HepG2 (cell line): ENCODE data around the gene LAMA5. TPM values are rescaled to one million over a fixed set of nuclear protein-coding genes. Genes with fewer than 3 reads are reported as not detected.

Experiments
- AGO1 ChIP-seq: fragments of 200-400 bp; formaldehyde crosslinking; IDR thresholded peaks from 2 replicates; pipeline ENCODE4 v1.6.1; 2017; ENCODE audit warnings: mild to moderate bottlenecking, low read depth, low read length, moderate library complexity; ENCODE audit not compliant: poor library complexity, severe bottlenecking
- ARHGAP35 ChIP-seq: sonication (generic); formaldehyde crosslinking; IDR thresholded peaks from 2 replicates; pipeline ENCODE4 v1.9.0; 2022; ENCODE audit warnings: mild to moderate bottlenecking, inconsistent platforms, moderate library complexity, missing genetic modification reagents, borderline replicate concordance
- CBX1 ChIP-seq: IDR thresholded peaks from one replicate; pipeline ENCODE4 v1.6.1; 2016; ENCODE audit warnings: antibody characterized with exemption, low read depth
- CCDC6 ChIP-seq: sonication (generic); formaldehyde crosslinking; IDR thresholded peaks from 2 replicates; pipeline ENCODE4 v1.8.1; 2022; ENCODE audit warnings: mild to moderate bottlenecking, missing genetic modification reagents, moderate library complexity
- EEA1 ChIP-seq: sonication (generic); formaldehyde crosslinking; IDR thresholded peaks from 2 replicates; pipeline ENCODE4 v1.5.1; 2020; ENCODE audit warnings: mild to moderate bottlenecking, missing genetic modification reagents, borderline replicate concordance
- HNRNPK ChIP-seq: fragments of 200-400 bp; formaldehyde crosslinking; IDR thresholded peaks from 2 replicates; pipeline ENCODE4 v1.6.1; 2018; ENCODE audit warnings: low read length, low read depth, moderate library complexity, mild to moderate bottlenecking; ENCODE audit not compliant: poor library complexity, severe bottlenecking
- MLLT10 ChIP-seq: sonication (generic); formaldehyde crosslinking; IDR thresholded peaks from 2 replicates; pipeline ENCODE4 v1.4.0; 2020; ENCODE audit warnings: missing genetic modification reagents
- NFE2 ChIP-seq: sonication (generic); formaldehyde crosslinking; IDR thresholded peaks from 2 replicates; pipeline ENCODE4 v1.4.0; 2020; ENCODE audit warnings: missing genetic modification reagents
- PHF5A ChIP-seq: IDR thresholded peaks from one replicate; pipeline ENCODE4 v1.6.1; 2018; ENCODE audit warnings: low read depth, missing genetic modification reagents; ENCODE audit not compliant: unreplicated experiment
- RXRB ChIP-seq: IDR thresholded peaks from 2 replicates; pipeline ENCODE4 v1.6.1; 2016; ENCODE audit warnings: borderline replicate concordance, missing genetic modification reagents, missing compliant biosample characterization
- SIN3A ChIP-seq: IDR thresholded peaks from 2 replicates; pipeline ENCODE4 v1.6.1; 2011; ENCODE audit warnings: low read depth, mild to moderate bottlenecking, control low read depth, low read length, borderline replicate concordance
- SIX1 ChIP-seq: sonication (generic); formaldehyde crosslinking; IDR thresholded peaks from 2 replicates; pipeline ENCODE4 v1.4.0; 2020; ENCODE audit warnings: missing genetic modification reagents, borderline replicate concordance
- TSC22D2 ChIP-seq: sonication (generic); formaldehyde crosslinking; IDR thresholded peaks from 2 replicates; pipeline ENCODE4 v1.5.1; 2020; ENCODE audit warnings: missing genetic modification reagents, mild to moderate bottlenecking, borderline replicate concordance
- ZFP36 ChIP-seq: fragments of 150-350 bp; IDR thresholded peaks from 2 replicates; pipeline ENCODE4 v1.6.1; 2018; ENCODE audit warnings: borderline replicate concordance, low read length, low read depth; ENCODE audit not compliant: partially characterized antibody
- ZFP41 ChIP-seq: sonication (generic); formaldehyde crosslinking; IDR thresholded peaks from 2 replicates; pipeline ENCODE4 v1.4.0; 2020; ENCODE audit warnings: mild to moderate bottlenecking, missing genetic modification reagents, borderline replicate concordance
- ZNF180 ChIP-seq: sonication (generic); formaldehyde crosslinking; IDR thresholded peaks from 2 replicates; pipeline ENCODE4 v1.4.0; 2020; ENCODE audit warnings: low read depth, missing genetic modification reagents, borderline replicate concordance
- ZNF333 ChIP-seq: sonication (generic); formaldehyde crosslinking; IDR thresholded peaks from 2 replicates; pipeline ENCODE4 v1.4.0; 2020; ENCODE audit warnings: mild to moderate bottlenecking, missing genetic modification reagents, borderline replicate concordance
- ZNF564 ChIP-seq: sonication (generic); formaldehyde crosslinking; IDR thresholded peaks from 2 replicates; pipeline ENCODE4 v1.8.1; 2023; ENCODE audit warnings: mild to moderate bottlenecking, missing genetic modification reagents
- polyA plus RNA-seq, 8 experiments: library from polyadenylated mRNA; depleted of rRNA in 3 of 8; stranded (reverse) in 7 of 8; unstranded in 1 of 8; fragments of >200 nt; fragmentation: Illumina TruSeq in 4 of 8; extraction: Trizol in 4 of 8; gene quantifications; 2 replicates each; pipeline versions ENCODE4 v1.2.1 to v1.2.3, GENCODE V29; 2011 to 2016; ENCODE audit warnings: low read depth in 4 of 8, missing spikeins in 1 of 8, mixed read lengths in 1 of 8; ENCODE audit not compliant: insufficient read depth in 1 of 8
- total RNA-seq, 5 experiments: library from RNA; depleted of rRNA; stranded (reverse); fragments of >200 nt; fragmentation: Illumina TruSeq; extraction: Trizol; gene quantifications; 2 replicates each; pipeline ENCODE4 v1.2.3, GENCODE V29; 2016; ENCODE audit warnings: low read depth in 1 of 5
- TF ChIP-seq, protein P1 (sequence below): sonication (generic); formaldehyde crosslinking; IDR thresholded peaks from 2 replicates; pipeline ENCODE4 v1.4.0; 2020; ENCODE audit warnings: missing genetic modification reagents
- TF ChIP-seq, protein P2 (sequence below): sonication (generic); formaldehyde crosslinking; IDR thresholded peaks from 2 replicates; pipeline ENCODE4 v1.5.0; 2020; ENCODE audit warnings: missing genetic modification reagents, mild to moderate bottlenecking, borderline replicate concordance
- TF ChIP-seq, protein P3 (sequence below): sonication (generic); formaldehyde crosslinking; IDR thresholded peaks from 2 replicates; pipeline ENCODE4 v1.8.1; 2023; ENCODE audit warnings: missing genetic modification reagents, mild to moderate bottlenecking, borderline replicate concordance
- TF ChIP-seq, protein P4 (sequence below): sonication (generic); formaldehyde crosslinking; IDR thresholded peaks from 2 replicates; pipeline ENCODE4 v1.4.0; 2020; ENCODE audit warnings: missing genetic modification reagents
- TF ChIP-seq, protein P5 (sequence below): sonication (generic); formaldehyde crosslinking; IDR thresholded peaks from 2 replicates; pipeline ENCODE4 v1.5.0; 2020; ENCODE audit warnings: mild to moderate bottlenecking, missing genetic modification reagents

LAMA5 gene
- total and polyA plus RNA-seq, 2 of the 13 experiments (the other 11 are each of a cell fraction or from before 2014, with no cell fraction given), result 21.0 to 44.7 TPM

DNA sequence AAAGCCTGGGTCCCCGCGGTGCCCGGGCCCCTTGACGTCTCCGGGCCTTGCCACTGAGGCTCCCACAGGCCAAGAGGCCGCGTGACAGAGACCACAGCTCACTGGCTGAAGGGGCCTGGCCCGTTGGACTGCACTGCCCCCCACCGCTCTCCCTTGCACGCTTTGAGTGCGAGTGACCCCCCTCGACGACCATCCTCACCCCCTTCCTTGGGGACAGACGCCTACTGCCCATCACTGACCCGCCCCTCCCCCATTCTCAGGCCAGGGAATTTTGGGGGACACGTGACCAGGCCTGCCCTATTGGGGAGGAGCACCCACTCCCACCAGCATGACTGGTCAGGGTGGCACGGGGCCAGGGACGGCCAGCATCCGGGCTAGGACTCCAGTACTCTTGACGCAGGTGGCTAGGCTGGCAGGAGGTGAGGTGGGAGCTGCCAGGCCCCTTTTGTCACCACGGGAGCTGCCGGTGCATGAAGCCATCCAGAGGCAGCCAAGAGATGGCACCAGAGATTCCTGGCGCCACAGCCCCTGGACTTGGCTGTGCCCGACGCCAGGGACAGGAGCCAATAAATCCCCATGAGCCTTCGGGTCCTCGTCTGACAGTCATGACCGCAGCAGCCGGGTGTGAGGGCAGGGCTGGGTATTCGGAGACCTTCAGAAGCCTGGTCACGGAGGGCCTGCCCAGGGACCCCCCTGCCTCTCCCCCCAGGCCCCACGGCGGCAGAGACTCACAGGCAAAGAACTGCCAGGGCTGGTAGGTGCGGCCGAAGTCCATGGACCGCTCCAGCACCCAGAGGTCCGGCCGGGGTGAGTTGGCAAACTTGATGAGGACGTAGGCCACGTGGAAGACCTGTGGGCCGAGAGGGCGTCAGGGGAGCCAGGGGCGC is 14.5 kb downstream of the LAMA5 start (continued):
- TF ChIP-seq RXRB (CRISPR knock-in tag) (no peak), ZFP41 (no peak), ARHGAP35 (CRISPR knock-in tag) (no peak), CBX1 (no peak), TSC22D2 (no peak), ZFP36 (no peak), NFE2 (CRISPR knock-in tag) (no peak), ZNF333 (no peak), CCDC6 (no peak), PHF5A (CRISPR knock-in tag) (no peak), ZNF180 (CRISPR knock-in tag) (no peak), EEA1 (CRISPR knock-in tag) (no peak), AGO1 (peak; percentile 37), SIN3A (0 out of 2 replicates have a peak, but pooled peaks have one; percentile 9), HNRNPK (peak; percentile 10), SIX1 (CRISPR knock-in tag) (no peak), MLLT10 (no peak), ZNF564 (CRISPR knock-in tag) (no peak)
- TF ChIP-seq, protein P1, sequence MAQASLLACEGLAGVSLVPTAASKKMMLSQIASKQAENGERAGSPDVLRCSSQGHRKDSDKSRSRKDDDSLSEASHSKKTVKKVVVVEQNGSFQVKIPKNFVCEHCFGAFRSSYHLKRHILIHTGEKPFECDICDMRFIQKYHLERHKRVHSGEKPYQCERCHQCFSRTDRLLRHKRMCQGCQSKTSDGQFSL (CRISPR knock-in tag), result no peak
- TF ChIP-seq, protein P2, sequence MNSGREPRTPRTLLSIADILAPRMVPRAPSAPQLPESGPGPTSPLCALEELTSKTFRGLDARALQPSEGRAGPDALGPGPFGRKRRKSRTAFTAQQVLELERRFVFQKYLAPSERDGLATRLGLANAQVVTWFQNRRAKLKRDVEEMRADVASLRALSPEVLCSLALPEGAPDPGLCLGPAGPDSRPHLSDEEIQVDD (CRISPR knock-in tag), result no peak
- TF ChIP-seq, protein P3, sequence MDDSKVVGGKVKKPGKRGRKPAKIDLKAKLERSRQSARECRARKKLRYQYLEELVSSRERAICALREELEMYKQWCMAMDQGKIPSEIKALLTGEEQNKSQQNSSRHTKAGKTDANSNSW, result no peak
- TF ChIP-seq, protein P4, sequence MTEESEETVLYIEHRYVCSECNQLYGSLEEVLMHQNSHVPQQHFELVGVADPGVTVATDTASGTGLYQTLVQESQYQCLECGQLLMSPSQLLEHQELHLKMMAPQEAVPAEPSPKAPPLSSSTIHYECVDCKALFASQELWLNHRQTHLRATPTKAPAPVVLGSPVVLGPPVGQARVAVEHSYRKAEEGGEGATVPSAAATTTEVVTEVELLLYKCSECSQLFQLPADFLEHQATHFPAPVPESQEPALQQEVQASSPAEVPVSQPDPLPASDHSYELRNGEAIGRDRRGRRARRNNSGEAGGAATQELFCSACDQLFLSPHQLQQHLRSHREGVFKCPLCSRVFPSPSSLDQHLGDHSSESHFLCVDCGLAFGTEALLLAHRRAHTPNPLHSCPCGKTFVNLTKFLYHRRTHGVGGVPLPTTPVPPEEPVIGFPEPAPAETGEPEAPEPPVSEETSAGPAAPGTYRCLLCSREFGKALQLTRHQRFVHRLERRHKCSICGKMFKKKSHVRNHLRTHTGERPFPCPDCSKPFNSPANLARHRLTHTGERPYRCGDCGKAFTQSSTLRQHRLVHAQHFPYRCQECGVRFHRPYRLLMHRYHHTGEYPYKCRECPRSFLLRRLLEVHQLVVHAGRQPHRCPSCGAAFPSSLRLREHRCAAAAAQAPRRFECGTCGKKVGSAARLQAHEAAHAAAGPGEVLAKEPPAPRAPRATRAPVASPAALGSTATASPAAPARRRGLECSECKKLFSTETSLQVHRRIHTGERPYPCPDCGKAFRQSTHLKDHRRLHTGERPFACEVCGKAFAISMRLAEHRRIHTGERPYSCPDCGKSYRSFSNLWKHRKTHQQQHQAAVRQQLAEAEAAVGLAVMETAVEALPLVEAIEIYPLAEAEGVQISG (CRISPR knock-in tag), result no peak
- TF ChIP-seq, protein P5, sequence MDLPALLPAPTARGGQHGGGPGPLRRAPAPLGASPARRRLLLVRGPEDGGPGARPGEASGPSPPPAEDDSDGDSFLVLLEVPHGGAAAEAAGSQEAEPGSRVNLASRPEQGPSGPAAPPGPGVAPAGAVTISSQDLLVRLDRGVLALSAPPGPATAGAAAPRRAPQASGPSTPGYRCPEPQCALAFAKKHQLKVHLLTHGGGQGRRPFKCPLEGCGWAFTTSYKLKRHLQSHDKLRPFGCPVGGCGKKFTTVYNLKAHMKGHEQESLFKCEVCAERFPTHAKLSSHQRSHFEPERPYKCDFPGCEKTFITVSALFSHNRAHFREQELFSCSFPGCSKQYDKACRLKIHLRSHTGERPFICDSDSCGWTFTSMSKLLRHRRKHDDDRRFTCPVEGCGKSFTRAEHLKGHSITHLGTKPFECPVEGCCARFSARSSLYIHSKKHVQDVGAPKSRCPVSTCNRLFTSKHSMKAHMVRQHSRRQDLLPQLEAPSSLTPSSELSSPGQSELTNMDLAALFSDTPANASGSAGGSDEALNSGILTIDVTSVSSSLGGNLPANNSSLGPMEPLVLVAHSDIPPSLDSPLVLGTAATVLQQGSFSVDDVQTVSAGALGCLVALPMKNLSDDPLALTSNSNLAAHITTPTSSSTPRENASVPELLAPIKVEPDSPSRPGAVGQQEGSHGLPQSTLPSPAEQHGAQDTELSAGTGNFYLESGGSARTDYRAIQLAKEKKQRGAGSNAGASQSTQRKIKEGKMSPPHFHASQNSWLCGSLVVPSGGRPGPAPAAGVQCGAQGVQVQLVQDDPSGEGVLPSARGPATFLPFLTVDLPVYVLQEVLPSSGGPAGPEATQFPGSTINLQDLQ (CRISPR knock-in tag), result no peak
